ENCODE results near the gene DLEC1. TPM values are rescaled to one million over a fixed set of nuclear protein-coding genes. Genes with fewer than 3 reads are reported as not detected.

Gene DLEC1
- total RNA-seq, 1 donor, result under 0.01 TPM

DNA sequence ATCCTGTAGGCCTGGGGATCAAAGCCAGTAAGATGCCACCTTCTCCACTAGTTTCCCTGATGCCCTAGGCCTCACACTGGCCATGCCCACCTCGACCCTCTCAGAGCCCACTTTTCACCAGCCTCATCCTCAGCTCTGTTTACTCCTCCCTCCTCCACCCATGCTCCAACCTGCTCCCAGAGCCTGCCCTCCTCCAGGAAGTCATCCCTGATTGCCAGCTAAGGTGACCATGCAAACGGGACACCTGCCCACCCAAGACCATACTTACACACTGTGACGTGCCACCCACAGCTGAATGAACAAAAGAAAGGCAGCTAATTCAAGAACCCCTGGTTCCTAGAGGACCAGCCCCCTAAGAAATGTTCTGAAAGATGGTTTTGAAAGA lies 18.7 kb upstream of the DLEC1 start:
- H3K4me2 ChIP-seq (ENCODE audit: insufficient read depth, low read length), result no peak overlapping the region
- H4K20me1 ChIP-seq (ENCODE audit: insufficient read depth, low read length), result peaks cover 8% of the 10 kb centered on the region
- H3K27ac ChIP-seq (ENCODE audit: low read depth, low read length), result no peak overlapping the region
- peaks cover 6% of the 10 kb centered on the region for H3K4me1 ChIP-seq (ENCODE audit: insufficient read depth, low read length)
- H3K4me3 ChIP-seq (ENCODE audit: insufficient read depth, low read length), result no peak overlapping the region
- peaks cover 13% of the 10 kb centered on the region for H3K36me3 ChIP-seq (ENCODE audit: insufficient read depth, low read length)
- H3K9me3 ChIP-seq (ENCODE audit: low read depth, low read length), result peaks cover 3% of the 10 kb centered on the region
- no peaks in the 10 kb centered on the region for H3K27me3 ChIP-seq (ENCODE audit: insufficient read depth, low read length)
- no peak overlapping the region for H2AFZ ChIP-seq (ENCODE audit: low read length)
- peak; percentile 26 for DNase-seq (ENCODE audit: insufficient read length, low spot score, missing footprints)
- TF ChIP-seq CTCF (IDR thresholded peaks at IDR 0.05; ENCODE audit: extremely low read depth, low read depth, low read length), result no peak
- H3K79me2 ChIP-seq (ENCODE audit: insufficient read depth, low read length), result peaks cover 16% of the 10 kb centered on the region

GRCh38 chr3:38021196-38021595 lies 17.8 kb upstream of the DLEC1 start:
- Histone ChIP-seq H3K9me3 (ENCODE audit: low read depth, low read length) (peaks cover 2% of the 10 kb centered on the region), H3K4me1 (ENCODE audit: insufficient read depth, low read length) (peaks cover 13% of the 10 kb centered on the region), H3K27me3 (ENCODE audit: insufficient read depth, low read length) (no peaks in the 10 kb centered on the region), H3K27ac (ENCODE audit: low read depth, low read length) (no peak overlapping the region), H3K36me3 (ENCODE audit: insufficient read depth, low read length) (peaks cover 6% of the 10 kb centered on the region), H2AFZ (ENCODE audit: low read length) (no peak overlapping the region), H3K4me2 (ENCODE audit: insufficient read depth, low read length) (no peak overlapping the region), H4K20me1 (ENCODE audit: insufficient read depth, low read length) (peaks cover 8% of the 10 kb centered on the region), H3K4me3 (ENCODE audit: insufficient read depth, low read length) (no peak overlapping the region), H3K79me2 (ENCODE audit: insufficient read depth, low read length) (peaks cover 16% of the 10 kb centered on the region)
- DNase-seq (ENCODE audit: insufficient read length, low spot score, missing footprints), result no peak
- TF ChIP-seq CTCF (IDR thresholded peaks at IDR 0.05; ENCODE audit: extremely low read depth, low read depth, low read length), result no peak

DNA sequence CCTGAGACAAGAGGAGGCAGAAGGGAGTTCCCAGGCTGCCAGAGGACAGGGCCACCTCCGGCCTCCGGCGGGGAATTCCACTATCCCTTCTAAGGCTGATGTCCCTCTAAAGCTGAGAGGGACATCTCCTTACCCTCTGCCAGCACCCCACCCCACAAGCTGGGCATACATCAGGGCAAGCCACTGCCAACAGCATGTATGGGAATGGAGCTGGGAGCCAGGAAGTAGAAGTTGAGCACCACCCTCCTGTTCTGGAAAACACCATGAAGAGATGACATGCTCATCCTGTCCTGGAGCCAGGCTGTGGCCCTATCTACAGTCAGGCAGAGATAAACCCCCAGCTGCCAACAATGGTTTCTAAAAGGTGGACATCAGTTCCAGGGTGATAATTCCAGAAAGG lies 16.7 kb upstream of the DLEC1 start:
- Histone ChIP-seq H3K9me3 (ENCODE audit: low read depth, low read length) (no peaks in the 10 kb centered on the region), H3K79me2 (ENCODE audit: insufficient read depth, low read length) (peaks cover 17% of the 10 kb centered on the region), H3K27me3 (ENCODE audit: insufficient read depth, low read length) (no peaks in the 10 kb centered on the region), H3K4me2 (ENCODE audit: insufficient read depth, low read length) (no peak overlapping the region), H2AFZ (ENCODE audit: low read length) (no peak overlapping the region), H3K4me3 (ENCODE audit: insufficient read depth, low read length) (no peak overlapping the region), H3K36me3 (ENCODE audit: insufficient read depth, low read length) (no peaks in the 10 kb centered on the region), H3K27ac (ENCODE audit: low read depth, low read length) (no peak overlapping the region), H4K20me1 (ENCODE audit: insufficient read depth, low read length) (peaks cover 8% of the 10 kb centered on the region), H3K4me1 (ENCODE audit: insufficient read depth, low read length) (peaks cover 13% of the 10 kb centered on the region)
- peak; percentile 57 for DNase-seq (ENCODE audit: insufficient read length, low spot score, missing footprints)
- no peak for TF ChIP-seq CTCF (IDR thresholded peaks at IDR 0.05; ENCODE audit: extremely low read depth, low read depth, low read length)

DNA sequence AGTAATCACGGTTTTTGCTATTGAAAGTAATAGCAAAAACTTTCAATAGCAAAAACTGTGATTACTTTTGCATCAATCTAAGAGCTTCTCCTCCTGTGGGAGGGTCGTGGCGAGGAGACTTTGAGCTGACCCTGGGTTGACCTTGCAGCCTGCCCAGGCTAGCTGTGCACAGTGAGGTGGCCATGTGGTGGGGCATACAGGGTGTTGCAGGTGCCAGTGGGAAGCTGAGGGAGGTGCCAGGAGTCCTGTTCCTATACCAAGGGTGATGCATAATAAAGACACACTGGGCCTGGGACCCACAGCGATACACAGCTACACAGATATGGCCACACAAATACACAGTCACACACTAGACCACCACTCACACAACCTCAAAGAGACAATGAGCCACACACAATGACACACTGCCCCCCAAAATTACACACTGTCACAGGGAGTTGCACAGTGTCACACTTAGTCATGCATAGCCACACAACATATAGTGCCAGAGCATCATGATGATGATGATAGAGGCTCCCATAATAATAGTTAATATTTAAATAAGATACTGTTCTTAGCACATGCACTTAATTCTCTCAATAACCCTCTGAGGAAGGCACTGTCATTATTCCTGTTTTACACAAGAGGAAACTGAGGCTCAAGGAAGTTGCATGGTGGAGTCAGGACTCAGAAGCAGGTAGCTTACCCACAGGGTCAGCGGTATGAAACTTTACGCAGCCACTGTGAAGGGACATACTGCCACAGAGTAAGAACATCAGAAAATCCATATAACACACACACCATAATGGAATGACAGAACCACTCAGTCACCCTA lies 15.9 kb upstream of the DLEC1 start:
- Histone ChIP-seq H4K20me1 (ENCODE audit: insufficient read depth, low read length) (peaks cover 12% of the 10 kb centered on the region), H3K27ac (ENCODE audit: low read depth, low read length) (no peak overlapping the region), H3K36me3 (ENCODE audit: insufficient read depth, low read length) (no peaks in the 10 kb centered on the region), H3K9me3 (ENCODE audit: low read depth, low read length) (no peaks in the 10 kb centered on the region), H3K4me3 (ENCODE audit: insufficient read depth, low read length) (no peak overlapping the region), H3K79me2 (ENCODE audit: insufficient read depth, low read length) (peaks cover 23% of the 10 kb centered on the region), H3K27me3 (ENCODE audit: insufficient read depth, low read length) (no peaks in the 10 kb centered on the region), H2AFZ (ENCODE audit: low read length) (no peak overlapping the region), H3K4me2 (ENCODE audit: insufficient read depth, low read length) (peak overlapping the region; percentile 97), H3K4me1 (ENCODE audit: insufficient read depth, low read length) (peaks cover 13% of the 10 kb centered on the region)
- TF ChIP-seq CTCF (IDR thresholded peaks at IDR 0.05; ENCODE audit: extremely low read depth, low read depth, low read length), result no peak
- DNase-seq (ENCODE audit: insufficient read length, low spot score, missing footprints), result peak; percentile 60
